RPMI7951 (cell line): ENCODE data around the gene SLC35E3. TPM values are rescaled to one million over a fixed set of nuclear protein-coding genes. Genes with fewer than 3 reads are reported as not detected.
"Not testable (repeated sequence)": the region's sequence is repeated elsewhere in the genome, so short reads cannot be mapped to it uniquely, and the experiment has no call there.

Experiments
- DNase-seq: peaks from one replicate; pipeline ENCODE4 v3.0.0-alpha.2; 2012; ENCODE audit warnings: low read depth
- total RNA-seq: library from RNA; depleted of rRNA; stranded (reverse); fragments of >200 nt; shearing (Covaris generic); gene quantifications from 2 replicates; pipeline ENCODE4 v1.2.3, GENCODE V29; 2014; rRNA removed

SLC35E3 gene
- total RNA-seq, 1 experiment from 2014 or later, result 2.4 TPM

DNA sequence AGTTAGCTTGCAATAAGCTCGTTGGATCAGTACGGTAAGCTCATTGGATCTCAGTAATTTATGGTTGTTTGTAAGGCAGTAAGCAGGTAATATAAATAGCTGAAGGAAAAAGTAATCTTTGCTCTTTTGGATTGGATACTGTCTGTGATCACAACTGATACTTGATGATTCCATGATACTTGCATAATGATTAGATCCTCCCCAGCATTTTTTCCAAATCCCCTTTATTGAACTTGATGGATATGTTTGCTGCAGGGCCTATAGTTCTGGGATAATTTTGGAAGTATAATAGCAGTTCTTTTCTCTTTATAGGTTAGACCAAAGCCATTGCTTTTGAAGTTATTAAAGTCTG, 67.2 kb downstream of the SLC35E3 start:
- no peak for DNase-seq

DNA sequence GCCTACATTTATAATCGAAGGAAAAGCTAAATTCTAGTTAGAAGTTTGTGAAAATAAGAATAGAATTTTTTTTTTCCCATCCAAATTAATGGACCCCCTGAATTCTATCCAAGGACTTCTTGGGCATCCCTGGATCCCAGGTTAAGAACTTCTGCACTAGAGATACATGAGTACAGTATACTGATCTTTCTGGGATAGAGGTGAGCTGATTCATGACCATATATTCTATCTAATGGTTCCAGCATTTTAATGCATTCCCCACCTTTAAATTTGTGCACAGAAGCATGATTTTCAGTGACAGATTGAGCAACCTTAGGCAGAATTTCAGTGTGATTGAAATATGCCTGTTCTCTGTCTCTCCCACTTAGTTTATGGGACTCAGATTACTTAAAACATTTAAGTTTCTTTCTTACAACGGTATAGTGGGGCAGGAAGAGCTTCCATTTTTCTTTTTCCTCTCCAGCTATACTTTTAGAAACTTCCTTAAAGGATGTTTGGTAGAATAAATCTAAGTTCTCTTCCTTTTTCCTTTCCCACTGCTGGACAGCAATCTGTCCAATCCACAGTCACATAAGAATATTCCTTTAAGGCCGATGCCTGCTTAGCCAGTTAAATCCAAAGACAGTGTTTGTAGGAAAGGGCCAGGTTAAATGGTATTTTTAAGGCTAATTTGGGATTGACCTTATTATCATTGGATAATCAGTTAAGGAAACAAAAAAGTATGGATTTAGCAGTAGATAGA, 68.7 kb downstream of the SLC35E3 start:
- DNase-seq, result no peak

DNA sequence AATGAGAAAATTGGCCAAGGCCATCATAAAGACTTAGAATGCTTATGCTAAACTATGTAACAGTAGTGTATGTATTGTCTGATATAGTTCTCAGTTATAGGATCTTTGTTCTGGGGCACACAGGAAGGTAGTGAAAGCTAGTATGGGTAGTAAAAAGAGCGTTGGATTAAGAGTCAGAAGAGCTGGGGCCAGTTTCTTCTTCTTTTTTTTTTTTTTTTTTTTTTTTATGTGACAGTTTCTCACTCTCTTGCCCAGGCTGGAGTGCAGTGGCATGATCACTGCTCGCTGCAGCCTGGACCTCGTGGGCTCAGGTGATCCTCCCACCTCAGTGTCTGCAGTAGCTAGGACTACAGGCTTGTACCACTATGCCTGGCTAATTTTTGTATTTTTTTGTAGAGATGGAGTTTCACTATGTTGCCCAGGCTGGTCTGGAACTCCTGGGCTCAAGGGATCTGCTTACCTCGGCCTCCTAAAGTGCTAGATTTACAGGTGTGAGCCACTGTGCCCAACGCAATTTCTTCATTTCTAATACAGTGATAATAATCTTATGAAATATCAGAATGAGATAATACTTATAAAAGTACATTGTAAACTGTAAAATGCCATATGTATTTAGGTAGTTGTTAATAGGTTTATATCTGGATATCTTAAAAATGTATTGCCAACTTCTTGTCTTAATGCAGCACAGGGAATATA, 69.4 kb downstream of the SLC35E3 start:
- DNase-seq, result no peak

DNA sequence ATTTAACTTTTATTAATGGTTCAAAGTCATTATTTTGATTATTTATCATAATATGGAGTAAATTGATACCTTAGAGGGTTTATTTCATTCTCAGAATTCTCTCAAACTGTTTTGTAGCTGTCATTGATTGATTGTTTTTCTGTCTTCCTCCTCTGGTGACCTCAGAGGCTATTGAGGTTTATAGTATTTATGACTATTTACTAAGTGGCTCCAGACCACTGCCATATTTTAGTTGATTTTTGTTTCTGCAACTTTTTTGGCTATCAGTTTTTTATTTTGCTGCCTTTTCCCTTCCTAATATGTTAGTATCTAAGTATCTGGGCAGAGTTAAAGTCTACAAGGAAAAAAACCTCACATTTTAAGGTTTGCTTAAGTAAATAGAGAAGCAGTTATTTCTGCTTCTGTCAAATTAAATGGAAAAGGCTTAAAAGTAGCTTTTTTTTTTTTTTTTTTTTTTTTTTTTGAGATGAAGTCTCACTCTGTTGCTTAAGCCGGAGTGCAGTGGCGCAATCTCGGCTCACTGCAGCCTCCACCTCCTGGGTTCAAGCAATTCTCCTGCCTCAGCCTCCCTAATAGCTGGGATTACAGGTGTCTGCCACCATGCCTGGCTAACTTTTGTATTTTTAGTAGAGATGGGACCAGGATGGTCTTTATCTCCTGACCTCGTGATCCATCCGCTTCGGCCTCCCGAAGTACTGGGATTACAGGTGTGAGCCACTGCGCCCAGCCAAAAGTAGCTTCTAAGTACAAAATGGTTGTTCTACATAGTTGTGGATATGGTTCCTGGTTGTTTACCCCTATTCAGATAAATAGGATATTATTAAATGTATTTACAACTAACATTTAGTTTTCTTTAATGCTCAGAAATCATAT, 70.2 kb downstream of the SLC35E3 start:
- DNase-seq, result no peak

DNA sequence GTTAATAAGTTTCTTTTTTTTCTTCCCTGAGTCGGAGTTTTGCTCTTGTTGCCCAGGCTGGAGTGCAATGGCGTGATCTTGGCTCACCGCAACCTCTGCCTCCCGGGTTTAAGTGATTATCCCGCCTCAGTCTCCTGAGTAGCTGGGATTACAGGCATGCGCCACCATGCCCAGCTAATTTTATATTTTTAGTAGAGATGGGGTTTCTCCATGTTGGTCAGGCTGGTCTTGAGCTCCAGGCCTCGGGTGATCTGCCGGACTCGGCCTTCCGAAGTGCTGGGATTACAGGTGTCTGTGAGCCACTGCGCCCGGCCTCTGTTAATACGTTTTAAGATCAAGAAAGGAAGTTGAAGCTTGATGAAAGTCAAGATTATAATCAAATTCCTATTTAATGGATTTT, 73.5 kb downstream of the SLC35E3 start:
- DNase-seq, result not testable (repeated sequence)

DNA sequence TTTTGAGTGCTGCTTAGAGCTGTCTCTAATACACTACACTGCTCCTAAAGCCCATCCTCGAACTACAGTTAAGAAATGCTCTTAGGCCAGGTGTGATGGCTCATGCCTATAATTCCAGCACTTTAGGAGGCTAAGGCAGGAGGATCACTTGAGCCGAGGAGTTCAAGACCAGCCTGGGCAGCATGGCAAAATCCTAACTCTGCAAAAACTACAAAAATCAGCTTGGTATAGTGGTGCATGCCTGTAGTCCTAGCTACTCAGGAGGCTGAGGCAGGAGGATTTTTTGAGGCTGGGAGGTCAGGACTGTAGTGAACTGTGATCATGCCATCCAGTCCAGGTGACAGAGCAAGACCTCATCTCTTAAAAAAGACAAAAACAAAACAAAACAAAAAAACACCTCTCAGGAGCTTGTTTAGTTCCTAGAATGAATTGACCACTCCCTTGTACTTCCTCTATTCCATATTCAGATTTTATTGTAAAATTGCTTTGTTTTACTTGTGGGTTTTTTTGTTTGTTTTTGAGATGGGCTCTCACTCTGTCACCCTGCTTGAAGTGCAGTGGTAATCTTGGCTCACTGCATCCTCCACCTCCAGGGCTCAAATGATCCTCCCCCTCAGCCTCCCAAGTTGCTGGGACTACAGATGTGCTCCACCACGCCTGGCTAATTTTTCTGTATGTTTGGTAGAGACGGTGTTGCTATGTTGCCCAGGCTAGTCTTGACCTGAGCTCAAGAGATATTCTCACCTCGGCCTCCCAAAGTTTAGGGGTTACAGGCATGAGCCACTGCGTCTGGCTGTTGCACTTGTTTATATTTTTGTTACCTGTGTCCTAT, 75.6 kb downstream of the SLC35E3 start:
- DNase-seq, result no peak

DNA sequence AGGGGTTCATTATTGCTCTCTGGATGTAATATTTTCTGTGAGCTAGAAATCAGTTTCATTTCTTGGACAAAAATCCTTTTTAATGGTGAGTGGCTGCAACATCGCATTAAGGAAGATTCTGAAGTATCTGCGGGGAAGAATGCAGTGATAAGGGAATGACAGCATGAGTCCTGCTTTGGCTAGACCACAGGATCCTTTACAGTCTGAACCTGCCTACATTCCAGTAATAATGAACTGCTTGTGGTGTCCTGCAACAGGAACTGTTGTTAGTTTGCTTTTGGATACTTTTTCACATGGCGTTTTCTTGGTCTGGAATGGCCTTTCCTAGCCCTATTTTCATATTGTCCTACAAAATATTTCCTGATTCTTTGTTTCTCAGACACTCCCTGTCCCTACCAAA, 77.7 kb downstream of the SLC35E3 start:
- DNase-seq, result no peak

DNA sequence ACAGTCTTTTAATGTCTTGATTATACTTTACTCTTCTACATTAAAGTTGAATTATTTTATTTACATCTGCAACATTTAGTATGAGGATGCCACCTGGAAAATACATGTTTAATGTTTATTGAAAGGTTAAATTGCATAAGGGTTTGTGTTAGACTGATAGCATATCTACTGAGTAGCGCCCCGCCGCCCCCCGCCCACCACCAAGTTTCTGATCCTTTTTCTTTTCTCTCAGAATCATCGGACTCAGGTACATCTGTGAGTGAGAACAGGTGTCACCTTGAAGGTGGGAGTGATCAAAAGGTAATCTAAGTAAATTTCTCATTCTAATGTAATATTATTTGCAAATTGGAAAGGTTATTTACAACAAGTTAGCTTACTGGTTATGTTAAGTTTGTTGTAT, 78.2 kb downstream of the SLC35E3 start:
- DNase-seq, result no peak

DNA sequence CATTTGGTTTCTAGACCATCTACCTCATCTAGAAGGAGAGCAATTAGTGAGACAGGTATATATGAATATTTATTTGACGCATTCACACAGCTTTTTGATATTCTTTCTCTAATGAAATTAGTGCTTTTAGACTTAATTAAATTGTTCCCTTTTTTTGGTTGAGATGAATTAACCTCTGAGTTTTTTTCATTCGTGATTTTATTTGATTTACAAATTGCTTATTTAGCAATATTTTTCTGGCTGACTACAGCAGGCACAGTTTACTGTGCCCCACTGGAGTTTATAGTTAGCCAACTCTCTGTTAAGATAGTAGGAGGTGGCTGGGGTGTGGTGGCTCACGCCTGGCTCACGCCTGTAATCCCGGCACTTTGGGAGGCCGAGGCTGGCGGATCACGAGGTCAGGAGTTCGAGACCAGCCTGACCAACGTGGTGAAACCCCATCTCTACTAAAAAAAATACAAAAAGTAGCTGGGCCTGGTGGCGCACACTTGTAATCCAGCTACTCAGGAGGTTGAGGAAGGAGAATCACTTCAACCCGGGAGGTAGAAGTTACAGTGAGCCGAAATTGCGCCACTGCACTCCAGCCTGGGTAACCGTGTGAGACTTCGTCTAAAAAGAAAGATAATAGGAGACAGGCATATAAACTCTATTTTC, 78.7 kb downstream of the SLC35E3 start:
- no peak for DNase-seq

DNA sequence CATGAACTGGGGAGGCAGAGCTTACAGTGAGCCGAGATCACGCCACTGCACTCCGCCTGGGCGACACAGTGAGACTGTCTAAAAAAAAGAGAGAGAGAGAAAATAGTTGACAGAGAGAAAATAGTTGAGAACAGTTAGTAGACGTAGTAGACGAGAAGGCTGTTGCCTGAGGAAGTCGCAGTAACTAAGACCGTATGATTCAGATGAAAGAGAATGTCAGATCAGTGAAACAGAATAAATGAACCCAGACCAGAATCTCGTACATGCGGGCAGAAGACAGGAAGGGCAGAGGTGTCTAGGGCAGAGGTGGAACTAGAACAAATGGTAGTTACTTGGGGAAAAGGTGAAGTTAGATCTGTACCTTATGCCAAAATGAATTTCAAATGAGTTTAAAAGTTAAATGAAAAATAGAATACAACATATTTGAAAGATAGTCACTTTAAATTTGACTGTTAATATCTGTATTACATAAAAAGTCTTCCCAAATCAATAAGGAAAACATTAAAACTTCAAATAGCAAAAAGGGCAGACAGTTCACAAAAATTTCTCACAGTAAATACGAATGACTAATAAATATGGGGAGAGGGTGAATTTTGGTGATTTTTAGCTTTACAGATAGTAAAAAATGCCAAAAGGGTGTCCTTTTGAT, 79.7 kb downstream of the SLC35E3 start:
- DNase-seq, result no peak

DNA sequence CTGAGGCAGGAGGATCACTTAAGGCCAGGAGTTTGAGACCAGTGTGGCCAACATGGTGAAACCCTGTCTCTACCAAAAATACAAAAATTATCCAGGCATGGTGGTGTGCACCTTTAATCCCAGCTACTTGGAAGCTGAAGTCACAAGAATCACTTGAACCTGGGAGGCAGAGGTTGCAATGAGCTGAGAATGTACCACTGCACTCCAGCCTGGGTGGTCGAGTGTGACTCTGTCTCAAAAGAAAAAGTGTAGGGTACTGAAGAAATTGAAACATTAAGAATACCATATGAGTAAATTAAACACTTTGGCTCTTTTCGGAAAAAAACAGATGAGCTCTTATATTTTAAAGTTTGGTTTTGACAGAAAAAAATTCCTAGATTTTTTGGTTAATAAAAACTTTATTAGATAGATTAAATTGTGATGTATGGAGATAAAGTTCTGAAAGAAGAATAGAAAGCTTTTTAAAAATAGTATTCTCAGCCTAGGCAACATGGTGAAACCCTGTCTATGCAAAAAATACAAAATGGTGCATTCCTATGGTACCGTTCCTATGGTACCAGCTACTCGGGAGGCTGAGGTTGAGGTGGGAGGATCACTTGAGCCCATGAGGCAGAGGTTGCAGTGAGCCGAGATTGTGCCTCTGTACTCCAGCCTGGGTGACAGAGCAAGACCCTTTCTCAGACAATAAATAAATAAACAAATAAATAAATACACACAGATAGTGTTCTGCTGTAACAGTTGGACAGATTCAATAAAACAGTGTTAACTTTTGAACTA, 82.1 kb downstream of the SLC35E3 start:
- DNase-seq, result no peak

DNA sequence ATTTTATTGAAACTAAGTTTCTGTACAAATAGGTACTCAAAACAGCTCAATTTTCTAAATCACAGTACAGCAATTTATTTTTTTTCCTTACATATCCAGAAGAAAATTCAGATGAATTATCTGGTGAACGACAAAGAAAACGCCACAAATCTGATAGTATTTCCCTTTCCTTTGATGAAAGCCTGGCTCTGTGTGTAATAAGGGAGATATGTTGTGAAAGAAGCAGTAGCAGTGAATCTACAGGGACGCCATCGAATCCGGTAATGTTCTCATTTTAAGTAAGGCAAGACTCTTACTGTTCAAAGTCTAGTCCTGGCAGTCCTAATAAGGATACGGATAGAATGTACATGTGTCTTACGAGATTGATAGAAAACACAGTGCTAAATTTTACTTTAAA, 82.7 kb downstream of the SLC35E3 start:
- no peak for DNase-seq

Other genes starting within 250 kb of the SLC35E3 start
- 115 and 128 TPM in 2 replicates for gene RAP1B, start 135.3 kb upstream of the SLC35E3 start, total RNA-seq
- 88.5 and 130 TPM in 2 replicates for gene NUP107, start 59.2 kb upstream of the SLC35E3 start, total RNA-seq
- gene MDM2, start 62.0 kb downstream of the SLC35E3 start, total RNA-seq, result 17.5 and 24.2 TPM in 2 replicates
- 0.36 and 4.1 TPM in 2 replicates for gene CPM, start 187.0 kb downstream of the SLC35E3 start, total RNA-seq